C4-2B (cell line): ENCODE results near the gene RIOK1.

Experiments used
- ZFX ChIP-seq: fragments of 450-650 bp; IDR thresholded peaks from 2 replicates; pipeline ENCODE4 v1.6.1; 2017
- TF ChIP-seq, protein P1 (sequence below): fragments of 450-650 bp; conservative IDR thresholded peaks from 2 replicates; pipeline ENCODE4 v1.5.1; 2017; ENCODE audit warnings: mild to moderate bottlenecking

GRCh38 chr6:7381092-7381491, 8.5 kb upstream of the RIOK1 start:
- TF ChIP-seq, protein P1, sequence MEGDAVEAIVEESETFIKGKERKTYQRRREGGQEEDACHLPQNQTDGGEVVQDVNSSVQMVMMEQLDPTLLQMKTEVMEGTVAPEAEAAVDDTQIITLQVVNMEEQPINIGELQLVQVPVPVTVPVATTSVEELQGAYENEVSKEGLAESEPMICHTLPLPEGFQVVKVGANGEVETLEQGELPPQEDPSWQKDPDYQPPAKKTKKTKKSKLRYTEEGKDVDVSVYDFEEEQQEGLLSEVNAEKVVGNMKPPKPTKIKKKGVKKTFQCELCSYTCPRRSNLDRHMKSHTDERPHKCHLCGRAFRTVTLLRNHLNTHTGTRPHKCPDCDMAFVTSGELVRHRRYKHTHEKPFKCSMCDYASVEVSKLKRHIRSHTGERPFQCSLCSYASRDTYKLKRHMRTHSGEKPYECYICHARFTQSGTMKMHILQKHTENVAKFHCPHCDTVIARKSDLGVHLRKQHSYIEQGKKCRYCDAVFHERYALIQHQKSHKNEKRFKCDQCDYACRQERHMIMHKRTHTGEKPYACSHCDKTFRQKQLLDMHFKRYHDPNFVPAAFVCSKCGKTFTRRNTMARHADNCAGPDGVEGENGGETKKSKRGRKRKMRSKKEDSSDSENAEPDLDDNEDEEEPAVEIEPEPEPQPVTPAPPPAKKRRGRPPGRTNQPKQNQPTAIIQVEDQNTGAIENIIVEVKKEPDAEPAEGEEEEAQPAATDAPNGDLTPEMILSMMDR, result no peak
- no peak for TF ChIP-seq ZFX
